ENCODE measurements around the gene CREB5.

CREB5 gene

GRCh38 chr7:28654110-28654509 is 241.8 kb downstream of the CREB5 start:
- FAIRE-seq, result no peak
- TF ChIP-seq, protein P1, sequence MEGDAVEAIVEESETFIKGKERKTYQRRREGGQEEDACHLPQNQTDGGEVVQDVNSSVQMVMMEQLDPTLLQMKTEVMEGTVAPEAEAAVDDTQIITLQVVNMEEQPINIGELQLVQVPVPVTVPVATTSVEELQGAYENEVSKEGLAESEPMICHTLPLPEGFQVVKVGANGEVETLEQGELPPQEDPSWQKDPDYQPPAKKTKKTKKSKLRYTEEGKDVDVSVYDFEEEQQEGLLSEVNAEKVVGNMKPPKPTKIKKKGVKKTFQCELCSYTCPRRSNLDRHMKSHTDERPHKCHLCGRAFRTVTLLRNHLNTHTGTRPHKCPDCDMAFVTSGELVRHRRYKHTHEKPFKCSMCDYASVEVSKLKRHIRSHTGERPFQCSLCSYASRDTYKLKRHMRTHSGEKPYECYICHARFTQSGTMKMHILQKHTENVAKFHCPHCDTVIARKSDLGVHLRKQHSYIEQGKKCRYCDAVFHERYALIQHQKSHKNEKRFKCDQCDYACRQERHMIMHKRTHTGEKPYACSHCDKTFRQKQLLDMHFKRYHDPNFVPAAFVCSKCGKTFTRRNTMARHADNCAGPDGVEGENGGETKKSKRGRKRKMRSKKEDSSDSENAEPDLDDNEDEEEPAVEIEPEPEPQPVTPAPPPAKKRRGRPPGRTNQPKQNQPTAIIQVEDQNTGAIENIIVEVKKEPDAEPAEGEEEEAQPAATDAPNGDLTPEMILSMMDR (IDR thresholded peaks at IDR 0.05; ENCODE audit: insufficient read depth, missing control alignments), result no peak
- no peak for DNase-seq (ENCODE audit: insufficient read length, low spot score)

- FAIRE-seq (no peak), DNase-seq (ENCODE audit: insufficient read length, low spot score) (no peak)
- TF ChIP-seq, protein P1 (IDR thresholded peaks at IDR 0.05; ENCODE audit: insufficient read depth, missing control alignments), result no peak
Observed at GRCh38 chr7:28656529-28656928, 244.2 kb downstream of the CREB5 start.

DNA sequence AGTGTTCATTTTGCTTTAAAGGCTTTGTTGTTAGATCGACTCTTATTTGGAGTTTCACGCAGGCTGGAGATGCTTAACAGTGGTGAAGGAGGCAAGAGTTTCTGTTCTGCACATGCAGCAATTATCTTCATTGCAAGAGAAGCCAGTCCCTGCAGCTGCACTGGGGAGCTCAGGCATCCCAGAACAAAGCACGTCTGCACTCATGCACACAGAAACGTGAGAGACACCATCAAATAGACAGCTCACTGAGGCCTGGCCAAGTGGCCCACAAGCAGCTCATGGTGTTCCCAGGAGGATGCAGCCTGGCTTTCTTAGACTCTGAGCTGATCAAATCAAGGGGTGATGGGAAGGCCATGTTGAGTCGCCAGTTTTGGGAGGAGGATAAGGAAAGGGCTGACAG is 246.1 kb downstream of the CREB5 start:
- FAIRE-seq, result no peak
- TF ChIP-seq, protein P1 (IDR thresholded peaks at IDR 0.05; ENCODE audit: insufficient read depth, missing control alignments), result no peak
- no peak for DNase-seq (ENCODE audit: insufficient read length, low spot score)

DNA sequence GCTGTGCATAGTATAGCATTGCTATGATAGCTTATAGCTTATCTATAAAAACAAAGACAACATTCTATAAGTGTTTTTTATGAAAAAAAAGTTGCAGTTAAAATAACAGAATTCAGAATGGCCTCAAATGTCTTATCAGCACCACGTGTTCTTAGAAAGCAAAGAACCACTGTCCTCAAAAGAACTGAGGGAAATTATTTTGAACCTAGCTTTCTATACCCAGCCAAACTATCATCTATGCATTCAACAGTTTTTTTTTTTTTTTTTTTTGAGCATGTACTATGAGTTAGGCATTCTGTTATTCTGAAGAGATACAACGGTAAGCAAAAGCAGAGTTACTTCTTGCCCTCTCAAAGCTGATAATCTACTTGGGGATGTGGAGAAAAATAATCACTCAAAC is 247.8 kb downstream of the CREB5 start:
- no peak for DNase-seq (ENCODE audit: insufficient read length, low spot score)
- TF ChIP-seq, protein P1 (IDR thresholded peaks at IDR 0.05; ENCODE audit: insufficient read depth, missing control alignments), result no peak
- FAIRE-seq, result no peak

DNA sequence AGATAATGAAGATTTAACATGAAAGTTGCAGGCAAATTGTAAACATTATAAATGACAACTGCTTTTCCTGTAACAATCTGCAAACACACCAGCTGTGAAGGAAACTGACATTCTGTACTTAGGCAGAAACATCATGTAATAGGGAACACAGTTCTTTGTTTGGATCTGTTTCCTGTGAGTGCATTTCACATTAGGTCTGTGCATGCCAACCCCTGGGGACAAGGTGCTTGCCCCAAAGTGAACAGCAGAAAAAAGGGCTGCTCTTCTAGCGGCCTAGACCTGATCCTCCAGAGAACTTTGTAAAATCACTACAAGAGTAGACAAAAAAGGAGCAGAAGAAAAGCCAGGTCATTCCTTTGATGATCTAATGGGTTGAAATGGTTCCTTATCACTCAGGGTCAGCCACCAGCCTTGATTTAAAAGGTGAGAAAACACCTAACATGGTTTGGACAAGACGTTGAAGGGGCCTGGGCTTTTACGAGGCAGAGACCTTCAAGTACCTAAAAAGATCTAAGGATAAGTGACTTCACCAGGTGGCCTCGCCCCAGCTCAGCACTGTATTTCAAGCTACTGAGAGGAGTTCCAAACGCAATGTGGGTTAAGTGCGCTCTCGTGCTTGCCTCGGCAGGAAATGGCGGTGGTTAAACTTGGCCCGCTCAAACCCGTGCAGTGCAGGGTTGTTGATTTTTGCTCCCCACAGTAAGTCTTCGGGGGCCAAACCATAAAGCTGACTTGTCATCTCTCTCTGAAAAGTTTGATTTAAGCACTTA is 249.7 kb downstream of the CREB5 start:
- TF ChIP-seq, protein P1 (IDR thresholded peaks at IDR 0.05; ENCODE audit: insufficient read depth, missing control alignments), result no peak
- FAIRE-seq, result no peak
- DNase-seq (ENCODE audit: insufficient read length, low spot score), result no peak

DNA sequence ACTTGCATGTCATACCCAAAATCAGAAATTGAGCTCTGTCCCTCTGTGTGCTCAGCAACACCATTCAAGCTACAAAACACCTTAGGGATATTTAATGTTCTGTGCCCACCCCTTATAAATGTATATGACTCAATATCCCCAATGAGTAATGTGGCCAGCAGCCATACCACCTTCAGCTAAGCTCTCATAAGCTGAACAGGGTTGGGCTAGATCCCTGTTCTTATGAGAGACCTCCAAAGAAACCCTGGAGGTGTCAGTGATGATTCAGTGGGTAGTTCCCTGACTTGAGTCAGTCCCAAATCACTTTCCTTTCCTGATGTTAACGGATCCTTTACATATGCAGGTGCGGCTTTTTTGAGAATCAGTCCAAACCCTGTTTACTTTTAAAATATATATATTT is 253.8 kb downstream of the CREB5 start:
- TF ChIP-seq, protein P1 (IDR thresholded peaks at IDR 0.05; ENCODE audit: insufficient read depth, missing control alignments), result no peak
- DNase-seq (ENCODE audit: insufficient read length, low spot score) (no peak), FAIRE-seq (no peak)

DNA sequence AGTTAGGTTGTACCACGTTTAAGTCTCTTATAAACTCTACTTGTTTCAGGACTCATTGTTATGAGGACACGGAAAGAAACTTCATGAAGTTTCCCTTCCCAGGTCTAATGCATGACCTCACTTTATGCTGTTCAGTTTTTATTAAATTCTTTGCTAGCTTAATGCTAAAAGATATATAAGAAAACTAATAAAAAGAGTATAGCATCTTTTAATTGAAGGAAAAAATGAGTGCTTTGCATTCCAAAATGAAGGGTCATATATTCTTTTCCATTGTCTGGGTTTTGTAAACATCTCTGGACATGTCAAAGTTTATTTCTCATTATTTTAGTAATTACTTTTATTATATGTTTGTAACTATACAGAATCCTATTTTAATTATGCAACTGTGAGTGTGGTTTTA is 255.8 kb downstream of the CREB5 start:
- no peak for DNase-seq (ENCODE audit: insufficient read length, low spot score)
- TF ChIP-seq, protein P1 (IDR thresholded peaks at IDR 0.05; ENCODE audit: insufficient read depth, missing control alignments), result no peak
- no peak for FAIRE-seq

Data from D721Med (cell line).